SW 1271 (cell line): Measurements from ENCODE around the gene ZNF593.

Experiments used
- DNase-seq, 2 experiments: peaks; one replicate each; lab custom pipeline; 2025; lab: John Stamatoyannopoulos, UW

The ZNF593 gene

GRCh38 chr1:26169198-26169554, 532 bp upstream of the ZNF593 start:
- no peak for DNase-seq

- DNase-seq, result no peak
Observed at GRCh38 chr1:26170472-26170821, 739 bp downstream of the ZNF593 start.

GRCh38 chr1:26171084-26172072, 1.7 kb downstream of the ZNF593 start, which contains the start of gene ZNF593OS:
TSS of gene ZNF593OS (minus strand) at chr1:26171832. CDS start at chr1:26171661, 171 bp downstream.
- no peak for DNase-seq

- no peak for DNase-seq
Observed at GRCh38 chr1:26175346-26175745, 5.6 kb downstream of the ZNF593 start.

GRCh38 chr1:26177182-26177684, 7.5 kb downstream of the ZNF593 start, which contains the start of gene CNKSR1:
TSS of gene CNKSR1 (plus strand) at chr1:26177491. CDS start at chr1:26177548, 57 bp downstream.
- DNase-seq, result no peak

GRCh38 chr1:26180010-26180506, 10.3 kb downstream of the ZNF593 start:
- no peak for DNase-seq

- no peak for DNase-seq
Observed at GRCh38 chr1:26181586-26182382, 12.1 kb downstream of the ZNF593 start.

- no peak for DNase-seq
Observed at GRCh38 chr1:26182383-26182696, 12.6 kb downstream of the ZNF593 start.

GRCh38 chr1:26184086-26184485, 14.4 kb downstream of the ZNF593 start:
- no peak for DNase-seq

GRCh38 chr1:26184883-26185282, 15.2 kb downstream of the ZNF593 start:
- no peak for DNase-seq

- DNase-seq, result no peak
Observed at GRCh38 chr1:26187882-26188281, 18.2 kb downstream of the ZNF593 start.

- DNase-seq, result no peak
Observed at GRCh38 chr1:26188477-26188876, 18.8 kb downstream of the ZNF593 start.

GRCh38 chr1:26189331-26189730, 19.6 kb downstream of the ZNF593 start:
- DNase-seq, result no peak

- no peak for DNase-seq
Observed at GRCh38 chr1:26189751-26190275, 20.1 kb downstream of the ZNF593 start.

- DNase-seq, result peak in 1 of 2 experiments; percentile 9
Observed at GRCh38 chr1:26190373-26190987, 20.8 kb downstream of the ZNF593 start, which contains the start of gene CATSPER4. TSS of gene CATSPER4 (plus strand) at chr1:26190602. CDS start at chr1:26190628, 26 bp downstream.

- DNase-seq, result no peak
Observed at GRCh38 chr1:26191739-26192138, 22.0 kb downstream of the ZNF593 start.

- DNase-seq, result no peak
Observed at GRCh38 chr1:26195805-26196204, 26.1 kb downstream of the ZNF593 start.

- DNase-seq, result no peak
Observed at GRCh38 chr1:26197301-26197700, 27.6 kb downstream of the ZNF593 start.

GRCh38 chr1:26197813-26198212, 28.1 kb downstream of the ZNF593 start:
- no peak for DNase-seq

GRCh38 chr1:26200413-26200812, 30.7 kb downstream of the ZNF593 start:
- no peak for DNase-seq

GRCh38 chr1:26203642-26204318, 34.1 kb downstream of the ZNF593 start:
- no peak for DNase-seq
